GM18505 (cell line): ENCODE measurements around the gene RAB25.
A peak's percentile ranks its signal among the peaks of the same experiment; 100 is the strongest.

Source experiments
- ATAC-seq: cut with Tn5 transposase; IDR thresholded peaks from one replicate; pipeline ENCODE4 v1.9.1; 2021; ENCODE audit not compliant: unreplicated experiment
- POLR2A ChIP-seq: IDR thresholded peaks from 4 replicates; pipeline ENCODE4 v1.6.1; 2011; ENCODE audit warnings: borderline replicate concordance; ENCODE audit not compliant: insufficient read depth, insufficient read length; ENCODE audit errors: extremely low read depth

RAB25 gene

DNA sequence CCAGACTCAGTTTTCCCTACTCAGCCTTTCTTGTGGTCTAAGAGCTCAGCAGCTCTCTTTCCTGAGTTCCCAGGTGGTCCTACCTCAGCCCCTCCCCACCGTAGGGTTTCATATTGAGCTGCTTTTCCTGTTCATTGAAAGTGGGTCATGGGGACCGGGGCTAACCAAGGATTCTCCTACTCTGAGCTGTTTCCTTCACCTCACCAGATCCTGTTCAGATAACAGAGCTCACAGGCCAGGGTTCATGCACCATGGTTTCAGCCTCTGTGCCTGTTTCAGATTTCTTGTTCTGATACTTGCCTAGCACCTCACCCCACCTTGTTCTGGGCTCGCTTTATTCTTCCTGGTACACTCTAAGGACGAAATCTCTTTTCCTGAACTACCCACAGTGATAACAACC lies 15.9 kb upstream of the RAB25 start:
- ATAC-seq, result no peak
- no peak for TF ChIP-seq POLR2A

DNA sequence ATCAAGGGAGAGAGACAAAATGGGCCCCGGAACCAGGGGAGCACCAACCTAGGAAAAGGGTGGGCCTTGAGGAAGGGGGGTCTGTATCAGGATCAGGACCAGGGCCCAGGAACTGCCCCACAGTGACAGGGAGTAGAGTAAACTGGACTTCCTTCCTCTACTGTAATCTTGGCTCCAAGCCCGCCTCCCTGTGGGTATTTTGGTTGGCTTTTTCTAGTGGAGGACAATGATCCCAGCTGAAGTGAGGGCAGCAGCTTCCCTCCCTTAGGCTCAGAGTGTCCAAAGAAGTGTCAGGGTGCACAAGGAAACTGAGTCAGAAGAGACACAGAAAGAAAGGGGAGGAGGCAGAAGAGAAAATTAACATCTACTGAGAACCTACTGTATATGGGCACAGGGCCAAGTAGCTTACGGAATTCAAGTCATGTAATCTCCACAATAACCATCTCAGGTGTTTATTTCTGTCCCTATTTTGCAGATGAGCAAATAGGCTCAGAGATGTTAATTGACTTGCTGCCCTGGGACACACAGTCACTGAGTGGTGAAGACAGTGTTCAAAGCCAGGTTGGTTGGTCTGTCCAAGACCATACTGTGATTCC lies 12.2 kb upstream of the RAB25 start:
- TF ChIP-seq POLR2A, result no peak
- ATAC-seq, result no peak

- no peak for TF ChIP-seq POLR2A
- no peak for ATAC-seq
These were observed 10.6 kb upstream of the RAB25 start for GRCh38 chr1:156050376-156050775.

- no peak for ATAC-seq
- no peak for TF ChIP-seq POLR2A
These were observed 9.8 kb upstream of the RAB25 start for GRCh38 chr1:156051011-156051725.

- no peak for TF ChIP-seq POLR2A
- no peak for ATAC-seq
These were observed 7.8 kb upstream of the RAB25 start for GRCh38 chr1:156052862-156053767.

- TF ChIP-seq POLR2A, result peak; percentile 46
- peak; percentile 54 for ATAC-seq
These were observed 7.0 kb upstream of the RAB25 start, which contains the start of gene UBQLN4 for GRCh38 chr1:156053768-156054499. Gene UBQLN4, minus strand, starts transcription at chr1:156053798. Its CDS starts 97 bp downstream, at chr1:156053701.

DNA sequence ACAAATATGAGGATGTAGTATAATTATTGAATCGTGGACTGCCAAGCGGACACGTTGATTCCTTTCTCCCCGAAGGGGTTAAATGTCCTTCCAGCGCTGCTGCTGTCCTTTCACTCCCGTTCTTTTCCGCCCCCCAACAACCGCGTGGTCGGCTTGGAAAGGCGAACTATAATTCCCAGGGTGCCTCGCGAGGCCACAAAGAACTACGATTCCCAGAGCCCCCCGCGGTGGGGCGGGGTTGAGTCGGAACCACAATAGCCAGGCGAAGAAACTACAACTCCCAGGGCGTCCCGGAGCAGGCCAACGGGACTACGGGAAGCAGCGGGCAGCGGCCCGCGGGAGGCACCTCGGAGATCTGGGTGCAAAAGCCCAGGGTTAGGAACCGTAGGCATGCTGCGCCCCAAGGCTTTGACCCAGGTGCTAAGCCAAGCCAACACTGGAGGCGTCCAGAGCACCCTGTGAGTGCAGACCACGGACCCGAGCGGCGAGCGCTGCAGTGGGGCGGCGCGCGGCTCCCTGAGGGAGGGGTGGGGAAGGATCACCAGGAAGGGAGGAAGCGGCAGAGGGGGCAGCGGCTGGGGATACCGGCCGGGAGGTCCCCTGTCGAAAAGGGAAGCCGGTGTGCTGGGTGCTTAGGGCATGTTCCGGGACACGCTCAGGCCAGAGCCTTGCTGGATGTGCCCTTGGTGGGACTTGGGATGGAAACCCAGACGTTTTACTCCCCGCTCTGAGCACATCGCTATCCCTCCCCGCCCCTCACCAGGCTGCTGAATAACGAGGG lies 6.3 kb upstream of the RAB25 start, which contains the start of gene LAMTOR2:
LAMTOR2 (plus strand) TSS at position 283 of the 781 bp plus-strand sequence; CDS start at position 391, 108 bp downstream.
- ATAC-seq, result peak; percentile 67
- TF ChIP-seq POLR2A, result peak; percentile 66

- ATAC-seq, result no peak
- no peak for TF ChIP-seq POLR2A
These were observed 5.5 kb upstream of the RAB25 start for GRCh38 chr1:156055281-156056048.

- no peak for ATAC-seq
- no peak for TF ChIP-seq POLR2A
These were observed 4.6 kb upstream of the RAB25 start for GRCh38 chr1:156056326-156056849.

- no peak for ATAC-seq
These were observed 1.2 kb downstream of the RAB25 start for GRCh38 chr1:156062189-156062588.

GRCh38 chr1:156063997-156064285 lies 3.0 kb downstream of the RAB25 start:
- ATAC-seq, result no peak
- TF ChIP-seq POLR2A, result no peak

More at GRCh38 chr1:156062189-156062588, 1.2 kb downstream of the RAB25 start:
- TF ChIP-seq POLR2A, result no peak
